HG02885 (cell line): ENCODE results near the gene LRRC74A.
A peak's percentile ranks its signal among the peaks of the same experiment; 100 is the strongest.

Experiments
- ATAC-seq: cut with Tn5 transposase; IDR thresholded peaks from one replicate; pipeline ENCODE4 v1.9.1; 2021; ENCODE audit warnings: mild to moderate bottlenecking; ENCODE audit not compliant: unreplicated experiment, poor library complexity

LRRC74A gene

GRCh38 chr14:76808990-76809389, 17.2 kb upstream of the LRRC74A start:
- no peak for ATAC-seq

- no peak for ATAC-seq
Measured at GRCh38 chr14:76810525-76810924, 15.7 kb upstream of the LRRC74A start.

GRCh38 chr14:76810953-76811400, 15.2 kb upstream of the LRRC74A start:
- no peak for ATAC-seq

GRCh38 chr14:76811561-76811960, 14.6 kb upstream of the LRRC74A start:
- ATAC-seq = no peak

- ATAC-seq = no peak
Measured at GRCh38 chr14:76812093-76812421, 14.2 kb upstream of the LRRC74A start.

- ATAC-seq = peak; percentile 86
Measured at GRCh38 chr14:76812422-76813383, 13.5 kb upstream of the LRRC74A start, which contains the start of gene ANGEL1. Gene ANGEL1, minus strand, starts transcription at chr14:76812882. Its CDS starts 55 bp downstream, at chr14:76812827.

- ATAC-seq = no peak
Measured at GRCh38 chr14:76814726-76815645, 11.2 kb upstream of the LRRC74A start.

- no peak for ATAC-seq
Measured at GRCh38 chr14:76820700-76821099, 5.5 kb upstream of the LRRC74A start.

GRCh38 chr14:76827696-76828296, 1.6 kb downstream of the LRRC74A start:
- ATAC-seq = no peak

- ATAC-seq = no peak
Measured at GRCh38 chr14:76828339-76829012, 2.3 kb downstream of the LRRC74A start.

GRCh38 chr14:76829013-76829365, 2.8 kb downstream of the LRRC74A start:
- no peak for ATAC-seq

GRCh38 chr14:76829650-76830421, 3.6 kb downstream of the LRRC74A start:
- no peak for ATAC-seq

- no peak for ATAC-seq
Measured at GRCh38 chr14:76830556-76830955, 4.3 kb downstream of the LRRC74A start.

GRCh38 chr14:76832503-76832988, 6.3 kb downstream of the LRRC74A start:
- ATAC-seq = no peak

- ATAC-seq = no peak
Measured at GRCh38 chr14:76833011-76833410, 6.8 kb downstream of the LRRC74A start.

GRCh38 chr14:76834241-76834661, 8.0 kb downstream of the LRRC74A start:
- ATAC-seq = no peak

- no peak for ATAC-seq
Measured at GRCh38 chr14:76836029-76836630, 9.9 kb downstream of the LRRC74A start.

GRCh38 chr14:76837524-76837923, 11.3 kb downstream of the LRRC74A start:
- ATAC-seq = no peak

GRCh38 chr14:76842414-76842813, 16.2 kb downstream of the LRRC74A start:
- no peak for ATAC-seq
